HCT116 (cell line): ENCODE data around the gene FMO2. TPM values are rescaled to one million over a fixed set of nuclear protein-coding genes. Genes with fewer than 3 reads are reported as not detected.
"Not testable (repeated sequence)": the region's sequence is repeated elsewhere in the genome, so short reads cannot be mapped to it uniquely, and the experiment has no call there.

Experiments
- ATAC-seq: fragments of 200-7000 bp; cut with Tn5 transposase; 2 replicates; pipeline ENCODE4 v1.9.1; 2020; ENCODE audit warnings: mild to moderate bottlenecking, moderate library complexity
- BruUV-seq: library from RNA; stranded (reverse); fragments of 400-500 nt; replicated peaks from 2 replicates; lab custom pipeline; 2021; lab: Mats Ljungman, UMichigan
- CTCF ChIA-PET: fragments of 300-600 bp; sonication (Branson Sonifier 250); formaldehyde crosslinking; loops from one replicate; lab custom pipeline; 2021; ENCODE audit warnings: antibody characterized with exemption; lab: Charles Lee
- POLR2A ChIA-PET: fragments of 300-600, 350-600 bp; sonication (Branson Sonifier 250); formaldehyde crosslinking; loops from one replicate; lab custom pipeline; 2021; ENCODE audit warnings: antibody characterized with exemption; lab: Charles Lee
- RAD21 ChIA-PET, 2 experiments: fragments of 300-600 bp; sonication (Branson Sonifier 250); formaldehyde crosslinking; loops; one replicate each; lab custom pipeline; 2023; ENCODE audit warnings: low total read pairs in 2 of 2; ENCODE audit not compliant: uncharacterized antibody in 2 of 2, unreplicated experiment in 2 of 2, low non-redundant PET in 1 of 2; lab: Charles Lee
- DNase-seq: peaks from one replicate; pipeline ENCODE4 v3.0.0-alpha.2; 2010; ENCODE audit warnings: low read depth, low spot score
- H2AFZ ChIP-seq: fragments of 200-600 bp; shearing (Covaris generic), sonication (generic); 2 replicates; pipeline ENCODE4 v1.6.1; 2017; ENCODE audit warnings: low read depth, mixed run types, mixed read lengths, antibody characterized with exemption, low read length; ENCODE audit not compliant: poor library complexity, severe bottlenecking
- H3K27ac ChIP-seq: 2 replicates; pipeline ENCODE4 v1.5.1; 2012; ENCODE audit warnings: low read depth, low read length
- H3K27me3 ChIP-seq: fragments of 200-600 bp; sonication (generic); 2 replicates; pipeline ENCODE4 v1.6.1; 2016; ENCODE audit warnings: mixed run types, low read length, mixed read lengths; ENCODE audit not compliant: insufficient read depth
- H3K36me3 ChIP-seq, 2 experiments: fragments of 200-500 bp in 1 of 2; fragments of 200-600 bp in 1 of 2; sonication (Bioruptor generic) in 1 of 2; sonication (generic) in 1 of 2; 2 replicates each; pipeline versions ENCODE4 v1.5.1 to v1.6.1; 2014 to 2016; ENCODE audit warnings: low read length in 2 of 2, inconsistent platforms in 1 of 2, mixed read lengths in 1 of 2, mixed run types in 1 of 2; ENCODE audit not compliant: insufficient read depth in 2 of 2, control insufficient read depth in 1 of 2
- H3K4me1 ChIP-seq, 2 experiments: fragments of 200-600 bp in 1 of 2; sonication (generic) in 1 of 2; 2 replicates each; pipeline versions ENCODE4 v1.5.1 to v1.6.1; 2012 to 2017; ENCODE audit warnings: low read length in 2 of 2, inconsistent platforms in 1 of 2, mild to moderate bottlenecking in 1 of 2, mixed read lengths in 1 of 2, mixed run types in 1 of 2, moderate library complexity in 1 of 2; ENCODE audit not compliant: insufficient read depth in 2 of 2, control insufficient read depth in 1 of 2
- H3K4me2 ChIP-seq: fragments of 200-600 bp; sonication (generic); 2 replicates; pipeline ENCODE4 v1.6.1; 2017; ENCODE audit warnings: mixed run types, low read length, mixed read lengths
- H3K4me3 ChIP-seq, 2 experiments: fragments of 200-600 bp in 1 of 2; sonication (generic) in 1 of 2; replicated peaks in 1 of 2; 2 replicates each; pipeline ENCODE4 v1.5.1; 2011 to 2016; ENCODE audit warnings: low read length in 2 of 2, control low read depth in 1 of 2, low read depth in 1 of 2, mild to moderate bottlenecking in 1 of 2, mixed read lengths in 1 of 2, mixed run types in 1 of 2
- H3K79me2 ChIP-seq: fragments of 200-600 bp; sonication (generic); 2 replicates; pipeline ENCODE4 v1.6.1; 2017; ENCODE audit warnings: mild to moderate bottlenecking, mixed run types, low read length, moderate library complexity, mixed read lengths; ENCODE audit not compliant: insufficient read depth
- H3K9ac ChIP-seq: fragments of 200-600 bp; sonication (generic); 2 replicates; pipeline ENCODE4 v1.6.1; 2016; ENCODE audit warnings: low read length, mixed read lengths
- H3K9me2 ChIP-seq: fragments of 200-600 bp; sonication (generic), shearing (Covaris generic); 2 replicates; pipeline ENCODE4 v1.6.1; 2017; ENCODE audit warnings: mixed run types, mild to moderate bottlenecking, moderate library complexity; ENCODE audit not compliant: insufficient read depth
- H3K9me3 ChIP-seq, 2 experiments: fragments of 200-500 bp in 1 of 2; fragments of 200-600 bp in 1 of 2; sonication (Bioruptor generic) in 1 of 2; sonication (generic) in 1 of 2; 2 replicates each; pipeline ENCODE4 v1.6.1; 2014 to 2017; ENCODE audit warnings: low read length in 2 of 2, mixed read lengths in 2 of 2, inconsistent platforms in 1 of 2, low read depth in 1 of 2, mild to moderate bottlenecking in 1 of 2, mixed run types in 1 of 2, moderate library complexity in 1 of 2; ENCODE audit not compliant: control insufficient read depth in 1 of 2, insufficient read depth in 1 of 2
- H4K20me1 ChIP-seq: fragments of 200-600 bp; sonication (generic), shearing (Covaris generic); 2 replicates; pipeline ENCODE4 v1.6.1; 2017; ENCODE audit warnings: mixed run types, mild to moderate bottlenecking, moderate library complexity; ENCODE audit not compliant: insufficient read depth
- FOSL1 ChIP-seq: IDR thresholded peaks from 2 replicates; pipeline ENCODE4 v1.6.1; 2012; ENCODE audit warnings: low read depth
- POLR2AphosphoS5 ChIP-seq: IDR thresholded peaks from 2 replicates; pipeline ENCODE4 v1.6.1; 2011; ENCODE audit warnings: mild to moderate bottlenecking, low read depth, low read length, moderate library complexity
- RAD21 ChIP-seq: IDR thresholded peaks from 2 replicates; pipeline ENCODE4 v1.6.1; 2012; ENCODE audit warnings: low read depth, mild to moderate bottlenecking
- SP1 ChIP-seq: IDR thresholded peaks from 2 replicates; pipeline ENCODE4 v1.6.1; 2012; ENCODE audit warnings: low read depth
- intact Hi-C: fragments of 100-400 bp; cut with micrococcal nuclease; formaldehyde crosslinking; loops from 2 replicates; pipeline ENCODE4 v1.10.0; 2022
- total RNA-seq: library from RNA; stranded (reverse); gene quantifications from one replicate; pipeline ENCODE4 v1.2.1, GENCODE V29; 2021; ENCODE audit not compliant: unreplicated experiment
- TF ChIP-seq, protein P1 (sequence below), 3 experiments: fragments of 200-600 bp in 1 of 3; sonication (generic) in 1 of 3; IDR thresholded peaks in 2 of 3; conservative IDR thresholded peaks in 1 of 3; 2 replicates each; pipeline ENCODE4 v1.5.1; 2012 to 2017; ENCODE audit warnings: low read depth in 2 of 3, low read length in 2 of 3, antibody characterized with exemption in 1 of 3, borderline replicate concordance in 1 of 3, control low read depth in 1 of 3, mild to moderate bottlenecking in 1 of 3, mixed read lengths in 1 of 3, mixed run types in 1 of 3, moderate library complexity in 1 of 3; ENCODE audit not compliant: insufficient read depth in 1 of 3
- TF ChIP-seq, protein P2 (sequence below): IDR thresholded peaks from 2 replicates; pipeline ENCODE4 v1.6.1; 2011; ENCODE audit warnings: mild to moderate bottlenecking, low read length, moderate library complexity; ENCODE audit not compliant: insufficient replicate concordance; ENCODE audit errors: extremely low read depth

Gene FMO2
- total RNA-seq, 1 experiment from 2014 or later, result 0.30 TPM

DNA sequence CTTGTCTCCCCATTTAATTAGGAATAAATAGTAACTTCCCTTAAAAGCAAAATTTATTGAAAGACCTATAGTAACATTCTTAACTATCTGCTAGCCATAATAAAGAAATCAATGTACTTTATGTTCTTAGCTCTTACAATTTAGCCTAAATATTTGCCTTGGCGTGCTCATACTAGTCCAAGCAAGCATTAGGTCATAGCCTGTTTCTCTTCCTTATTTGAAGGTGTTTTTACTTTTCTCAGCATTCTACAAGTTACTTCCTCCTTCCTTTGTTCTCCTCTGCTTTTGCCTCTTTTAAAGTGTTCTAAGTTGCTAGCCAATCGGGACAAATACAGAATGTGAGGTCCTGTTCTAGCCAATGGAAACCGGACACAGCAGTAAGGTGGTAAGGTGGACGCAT lies 39.2 kb downstream of the FMO2 start:
- DNase-seq, POLR2A ChIA-PET, H4K20me1 ChIP-seq, H3K4me1 ChIP-seq, H3K27ac ChIP-seq, H3K79me2 ChIP-seq, H3K9me3 ChIP-seq, H3K9me2 ChIP-seq, H3K4me3 ChIP-seq, H3K36me3 ChIP-seq, ATAC-seq, CTCF ChIA-PET, H3K9ac ChIP-seq, BruUV-seq, H3K4me2 ChIP-seq, H2AFZ ChIP-seq, RAD21 ChIA-PET, H3K27me3 ChIP-seq: not testable (repeated sequence)
- intact Hi-C loops, result loop anchor here (10.0 kb wide), 1 partner anchor 539 kb away; no protein-coding TSS in a partner anchor

DNA sequence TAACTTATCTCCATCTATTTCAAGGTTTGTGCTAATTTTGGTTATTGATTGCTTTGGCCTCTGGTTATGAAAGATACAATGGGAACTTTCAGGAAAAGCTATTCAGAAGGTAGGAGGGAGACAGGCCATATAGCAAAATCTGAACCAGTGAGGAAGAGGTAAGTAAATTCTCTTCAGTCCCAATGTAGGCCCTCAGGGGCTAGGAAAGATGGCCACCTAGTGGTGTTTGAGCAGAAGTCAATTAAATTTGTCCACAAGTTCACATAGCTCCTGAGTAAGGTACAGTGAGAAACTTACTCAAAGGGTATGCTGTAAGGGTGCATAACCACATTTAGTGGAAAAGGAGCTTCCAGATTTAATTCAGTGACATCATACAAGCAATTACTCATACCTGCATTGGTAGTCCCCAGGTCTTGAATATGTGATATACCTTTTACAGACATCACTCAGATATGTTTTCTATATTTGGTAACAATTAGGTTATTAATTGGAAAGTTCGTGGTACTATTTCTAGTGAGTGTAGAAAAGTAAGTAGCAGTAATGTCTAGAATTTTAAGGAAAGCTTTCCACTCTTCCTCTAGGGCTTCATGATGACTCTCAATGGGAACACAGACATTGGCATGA lies 41.8 kb downstream of the FMO2 start:
- Histone ChIP-seq H3K27me3 (no peaks in the 10 kb centered on the region), H4K20me1 (no peaks in the 10 kb centered on the region), H3K9ac (no peak overlapping the region), H3K4me3 (no peak overlapping the region), H3K9me3 (no peaks in the 10 kb centered on the region), H3K79me2 (no peaks in the 10 kb centered on the region), H3K4me1 (no peaks in the 10 kb centered on the region), H2AFZ (no peak overlapping the region), H3K4me2 (no peak overlapping the region), H3K9me2 (no peaks in the 10 kb centered on the region; the same call in 1 of the 2 replicates), H3K36me3 (no peaks in the 10 kb centered on the region), H3K27ac (no peak overlapping the region)
- no TSS peak for BruUV-seq
- TF ChIP-seq SP1 (no peak), RAD21 (peak; percentile 88), FOSL1 (no peak), POLR2AphosphoS5 (no peak)
- TF ChIP-seq, protein P1, sequence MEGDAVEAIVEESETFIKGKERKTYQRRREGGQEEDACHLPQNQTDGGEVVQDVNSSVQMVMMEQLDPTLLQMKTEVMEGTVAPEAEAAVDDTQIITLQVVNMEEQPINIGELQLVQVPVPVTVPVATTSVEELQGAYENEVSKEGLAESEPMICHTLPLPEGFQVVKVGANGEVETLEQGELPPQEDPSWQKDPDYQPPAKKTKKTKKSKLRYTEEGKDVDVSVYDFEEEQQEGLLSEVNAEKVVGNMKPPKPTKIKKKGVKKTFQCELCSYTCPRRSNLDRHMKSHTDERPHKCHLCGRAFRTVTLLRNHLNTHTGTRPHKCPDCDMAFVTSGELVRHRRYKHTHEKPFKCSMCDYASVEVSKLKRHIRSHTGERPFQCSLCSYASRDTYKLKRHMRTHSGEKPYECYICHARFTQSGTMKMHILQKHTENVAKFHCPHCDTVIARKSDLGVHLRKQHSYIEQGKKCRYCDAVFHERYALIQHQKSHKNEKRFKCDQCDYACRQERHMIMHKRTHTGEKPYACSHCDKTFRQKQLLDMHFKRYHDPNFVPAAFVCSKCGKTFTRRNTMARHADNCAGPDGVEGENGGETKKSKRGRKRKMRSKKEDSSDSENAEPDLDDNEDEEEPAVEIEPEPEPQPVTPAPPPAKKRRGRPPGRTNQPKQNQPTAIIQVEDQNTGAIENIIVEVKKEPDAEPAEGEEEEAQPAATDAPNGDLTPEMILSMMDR (IDR thresholded peaks at IDR 0.05 in 2 of 3, conservative IDR thresholded peaks at IDR 0.05 in 1 of 3; ENCODE audit: borderline replicate concordance in 1 of 3, insufficient read depth in 1 of 3, low read depth in 2 of 3, low read length in 2 of 3), result peak; percentile 71 to 78 (median 75)
- TF ChIP-seq, protein P2, sequence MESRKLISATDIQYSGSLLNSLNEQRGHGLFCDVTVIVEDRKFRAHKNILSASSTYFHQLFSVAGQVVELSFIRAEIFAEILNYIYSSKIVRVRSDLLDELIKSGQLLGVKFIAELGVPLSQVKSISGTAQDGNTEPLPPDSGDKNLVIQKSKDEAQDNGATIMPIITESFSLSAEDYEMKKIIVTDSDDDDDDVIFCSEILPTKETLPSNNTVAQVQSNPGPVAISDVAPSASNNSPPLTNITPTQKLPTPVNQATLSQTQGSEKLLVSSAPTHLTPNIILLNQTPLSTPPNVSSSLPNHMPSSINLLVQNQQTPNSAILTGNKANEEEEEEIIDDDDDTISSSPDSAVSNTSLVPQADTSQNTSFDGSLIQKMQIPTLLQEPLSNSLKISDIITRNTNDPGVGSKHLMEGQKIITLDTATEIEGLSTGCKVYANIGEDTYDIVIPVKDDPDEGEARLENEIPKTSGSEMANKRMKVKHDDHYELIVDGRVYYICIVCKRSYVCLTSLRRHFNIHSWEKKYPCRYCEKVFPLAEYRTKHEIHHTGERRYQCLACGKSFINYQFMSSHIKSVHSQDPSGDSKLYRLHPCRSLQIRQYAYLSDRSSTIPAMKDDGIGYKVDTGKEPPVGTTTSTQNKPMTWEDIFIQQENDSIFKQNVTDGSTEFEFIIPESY, result no peak
- intact Hi-C loops, result loop anchor here (1.0 to 10.0 kb wide), 4 partner anchors 146 to 1300 kb away; no protein-coding TSS in a partner anchor
- DNase-seq (peak; percentile 42), ATAC-seq (peak; percentile 96)
- POLR2A ChIA-PET, result interaction anchor here (1.0 kb wide), 1 partner anchor 87 kb away, joined by 3 read pairs; the partner anchor contains the start of gene FMO4
- RAD21 ChIA-PET, result interaction anchor here (0.6 to 1.2 kb wide), 4 partner anchors 146 to 260 kb away, joined by 3 to 6 read pairs (median 4); no protein-coding TSS in a partner anchor
- CTCF ChIA-PET, result interaction anchor here (0.6 to 2.9 kb wide), 20 partner anchors 9 to 1325 kb away, joined by 3 to 75 read pairs (median 3); partner anchors contain the start of genes FMO3 and FMO4
